Right lobe of liver (tissue), 4 donors: ENCODE measurements around the gene CCDC97.

Source experiments
- CTCF ChIP-seq, 4 donors: fragments of 200-600 bp in 3 of 4; fragments of 450-650 bp in 1 of 4; IDR thresholded peaks; one replicate each; pipeline versions ENCODE4 v1.5.1 to v1.8.0; 2016 to 2022; ENCODE audit warnings: antibody characterized with exemption in 4 of 4, mild to moderate bottlenecking in 2 of 4
- POLR2A ChIP-seq: fragments of 450-650 bp; IDR thresholded peaks from one replicate; pipeline ENCODE4 v1.6.1; 2017; ENCODE audit warnings: antibody characterized with exemption, mild to moderate bottlenecking
- donor health status: DM: no; HTN: no; CAD: no.
- donor health status: DM: no; HTN: no; CAD: no.
- donor health status: DM: no; HTN: yes; CAD: no.

DNA sequence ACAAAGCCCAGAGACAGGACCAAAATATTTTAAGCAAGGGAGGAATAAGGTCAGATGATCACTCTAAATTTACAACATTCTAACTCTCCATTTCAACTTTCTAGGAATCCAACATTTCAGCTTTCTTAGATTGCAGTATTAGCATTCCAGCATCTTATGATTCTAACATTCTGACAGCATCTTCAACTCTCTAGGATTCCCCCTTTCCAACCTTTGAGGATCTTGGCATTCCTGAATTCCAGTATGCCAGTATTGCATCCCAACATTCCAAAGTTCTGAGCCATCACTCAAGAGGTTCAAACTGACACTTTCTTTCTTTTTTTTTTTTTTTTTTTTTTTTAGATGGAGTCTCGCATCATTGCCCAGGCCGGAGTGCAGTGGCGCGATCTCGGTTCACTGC is 30.0 kb downstream of the CCDC97 start:
- TF ChIP-seq CTCF (IDR thresholded peaks at IDR 0.05), result no peak
- no peak for TF ChIP-seq POLR2A
